Upper lobe of left lung (tissue), 4 donors: ENCODE results near the gene ENAH.

ENCODE experiments used
- EP300 ChIP-seq, 4 donors: sonication (generic); formaldehyde crosslinking; IDR thresholded peaks; one replicate each; pipeline ENCODE4 v1.5.1; 2017; ENCODE audit warnings: antibody characterized with exemption in 4 of 4, control low read depth in 2 of 4
- POLR2AphosphoS5 ChIP-seq, 2 donors: sonication (generic); formaldehyde crosslinking; IDR thresholded peaks; one replicate each; pipeline ENCODE4 v1.5.1; 2017; ENCODE audit warnings: antibody characterized with exemption in 2 of 2

DNA sequence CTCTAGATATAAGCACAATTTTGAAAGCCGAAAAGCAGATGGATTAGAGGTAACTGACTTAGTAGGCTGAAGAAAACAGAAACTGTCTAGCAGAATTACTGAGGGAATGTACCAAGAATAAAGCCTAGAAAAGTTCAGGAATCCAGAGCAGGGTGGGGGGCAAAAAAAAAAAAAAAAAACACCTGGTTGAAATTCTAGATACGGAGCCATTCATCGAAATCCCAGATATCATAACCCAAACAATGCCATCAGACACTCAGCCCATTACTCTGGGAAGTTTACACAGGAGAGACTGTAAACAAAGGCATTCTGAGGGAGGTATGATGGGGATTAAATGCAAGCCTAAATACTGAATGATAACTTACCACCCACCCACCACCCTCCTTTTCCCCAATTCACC is 45.6 kb downstream of the ENAH start:
- TF ChIP-seq EP300 (IDR thresholded peaks at IDR 0.05) (no peak), POLR2AphosphoS5 (IDR thresholded peaks at IDR 0.05) (no peak)
